Measurements from ENCODE around the gene ANKRD9.
A peak's percentile ranks its signal among the peaks of the same experiment; 100 is the strongest.

Gene ANKRD9

DNA sequence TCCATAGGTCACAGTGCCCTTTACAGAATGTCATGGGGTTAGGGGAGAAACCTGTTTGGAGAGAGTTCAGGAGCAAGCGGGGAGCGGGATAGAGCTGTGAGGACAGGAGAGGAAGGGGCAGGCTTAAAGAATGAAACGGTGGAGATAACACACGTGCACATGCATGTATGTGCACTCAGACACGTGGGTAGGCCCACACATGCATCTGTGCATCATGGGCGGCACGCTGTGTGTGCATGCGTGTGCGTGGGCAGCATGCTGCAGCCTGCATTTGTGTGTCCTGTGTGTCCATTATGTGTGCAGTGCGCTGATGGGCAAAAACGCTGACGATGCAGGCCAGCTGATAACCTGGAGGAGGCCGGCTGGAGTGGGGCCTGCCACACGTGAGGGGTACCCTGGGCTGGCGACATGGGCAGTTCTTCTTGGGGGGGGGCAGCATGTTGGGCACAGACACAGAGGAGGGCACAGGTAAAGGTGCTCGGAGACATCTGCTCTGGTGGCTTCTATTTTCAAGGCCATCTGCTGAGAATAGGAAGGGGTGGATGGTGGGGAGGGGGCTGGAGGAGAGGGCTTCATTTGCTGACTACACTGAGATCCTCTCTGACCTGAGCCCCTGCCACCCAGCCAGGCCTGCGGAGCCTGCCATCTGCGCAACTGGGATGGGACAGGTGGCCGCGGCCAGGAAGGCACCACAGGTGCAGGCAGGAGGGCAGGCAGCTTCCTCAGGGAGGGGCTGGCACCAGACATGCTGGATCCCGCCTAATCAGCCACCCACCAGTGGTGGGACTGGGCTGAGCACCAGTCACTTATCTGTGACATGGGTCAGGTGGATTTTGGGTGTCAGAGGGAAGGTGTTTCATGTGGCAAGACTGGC lies 4.6 kb upstream of the ANKRD9 start:
- no peak for DNase-seq (ENCODE audit: low read depth, low spot score)

DNA sequence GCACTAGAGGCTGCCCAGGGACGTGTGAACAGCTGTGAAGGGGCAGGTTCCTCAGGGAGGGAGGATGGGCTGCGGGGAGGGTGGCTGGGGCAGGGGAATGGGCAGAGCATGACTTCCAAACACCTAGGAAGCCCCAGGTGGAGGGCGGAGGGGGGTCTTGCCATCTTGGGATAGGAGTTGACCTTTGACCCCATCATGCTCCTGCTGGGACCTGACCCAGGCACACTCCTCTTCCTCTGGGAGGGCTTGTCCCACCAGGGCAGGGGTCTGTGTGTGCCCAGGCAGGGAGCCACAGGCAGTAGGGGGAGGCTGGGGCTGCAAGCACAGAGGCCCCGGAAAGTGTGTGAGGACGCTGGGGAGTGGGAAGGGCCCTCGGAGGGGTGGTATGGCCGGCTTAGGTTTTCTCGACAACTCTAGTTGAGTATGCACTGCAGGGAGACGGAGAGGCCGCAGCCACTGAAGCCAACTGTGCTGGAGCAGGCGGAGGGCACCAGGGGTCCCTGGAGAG lies 3.3 kb upstream of the ANKRD9 start:
- no peak for DNase-seq (ENCODE audit: low read depth, low spot score)

DNA sequence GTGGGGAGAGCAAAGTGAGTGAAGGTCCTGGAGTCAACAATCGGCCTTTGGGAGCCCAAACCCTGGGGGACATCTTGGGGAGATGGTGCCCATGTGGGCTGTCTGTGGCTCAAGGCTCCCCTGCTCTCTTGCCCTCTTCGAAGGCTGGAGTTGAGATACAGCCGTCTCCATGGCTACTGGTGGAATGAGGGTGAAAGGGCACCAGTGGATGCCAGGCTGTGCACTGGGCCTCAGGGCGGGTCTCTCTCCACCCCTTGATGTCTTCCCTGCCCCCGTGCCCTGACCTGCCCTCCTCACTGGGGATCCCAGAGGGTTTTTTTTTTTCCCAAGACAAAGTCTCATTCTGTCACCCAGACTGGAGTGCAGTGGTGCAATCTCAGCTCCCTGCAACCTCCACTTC lies 2.0 kb upstream of the ANKRD9 start:
- DNase-seq (ENCODE audit: low read depth, low spot score): no peak

DNA sequence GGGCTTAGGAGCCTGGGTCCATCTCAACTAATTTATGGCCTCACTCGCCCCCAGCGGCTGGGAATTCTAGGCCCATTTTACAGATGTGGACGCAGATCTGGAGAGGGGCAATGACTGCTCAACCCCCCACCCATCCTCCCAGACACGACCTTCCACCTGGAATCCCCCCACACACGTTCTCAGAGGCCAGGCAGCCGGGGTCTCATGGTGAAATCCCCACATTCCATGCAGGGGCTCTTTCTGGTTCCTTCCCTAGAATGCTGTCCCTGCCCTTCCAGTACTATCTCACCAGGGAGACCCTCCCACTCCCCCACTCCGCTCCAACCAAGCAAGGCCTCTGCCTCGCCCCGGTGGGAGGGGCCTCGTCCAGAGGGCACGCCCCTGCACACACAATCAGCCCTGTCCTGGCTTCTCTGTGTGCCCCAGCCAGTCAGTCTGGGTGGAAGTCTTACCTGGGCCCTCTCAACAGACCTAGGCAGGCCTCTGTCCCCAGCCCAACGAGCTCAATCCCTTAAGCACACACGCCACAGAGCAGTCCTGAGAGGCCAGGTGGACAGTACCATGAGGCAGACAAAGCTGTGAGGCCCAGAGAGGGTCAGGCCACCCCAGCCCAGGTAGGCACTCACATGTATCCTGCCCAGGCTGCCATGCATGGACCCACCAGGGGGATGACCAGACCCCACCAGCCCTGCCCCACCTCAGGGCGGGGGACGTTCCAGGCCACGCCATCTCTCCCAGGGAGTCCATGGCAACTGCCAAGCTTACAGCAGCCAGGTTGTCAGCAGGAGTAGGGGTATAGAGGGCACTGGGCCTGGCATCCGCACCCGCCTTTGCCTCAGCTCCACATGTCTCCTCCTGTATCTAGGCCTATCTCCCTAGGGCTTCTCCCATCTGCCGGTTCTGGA lies 1.3 kb upstream of the ANKRD9 start:
- no peak for DNase-seq (ENCODE audit: low read depth, low spot score)

DNA sequence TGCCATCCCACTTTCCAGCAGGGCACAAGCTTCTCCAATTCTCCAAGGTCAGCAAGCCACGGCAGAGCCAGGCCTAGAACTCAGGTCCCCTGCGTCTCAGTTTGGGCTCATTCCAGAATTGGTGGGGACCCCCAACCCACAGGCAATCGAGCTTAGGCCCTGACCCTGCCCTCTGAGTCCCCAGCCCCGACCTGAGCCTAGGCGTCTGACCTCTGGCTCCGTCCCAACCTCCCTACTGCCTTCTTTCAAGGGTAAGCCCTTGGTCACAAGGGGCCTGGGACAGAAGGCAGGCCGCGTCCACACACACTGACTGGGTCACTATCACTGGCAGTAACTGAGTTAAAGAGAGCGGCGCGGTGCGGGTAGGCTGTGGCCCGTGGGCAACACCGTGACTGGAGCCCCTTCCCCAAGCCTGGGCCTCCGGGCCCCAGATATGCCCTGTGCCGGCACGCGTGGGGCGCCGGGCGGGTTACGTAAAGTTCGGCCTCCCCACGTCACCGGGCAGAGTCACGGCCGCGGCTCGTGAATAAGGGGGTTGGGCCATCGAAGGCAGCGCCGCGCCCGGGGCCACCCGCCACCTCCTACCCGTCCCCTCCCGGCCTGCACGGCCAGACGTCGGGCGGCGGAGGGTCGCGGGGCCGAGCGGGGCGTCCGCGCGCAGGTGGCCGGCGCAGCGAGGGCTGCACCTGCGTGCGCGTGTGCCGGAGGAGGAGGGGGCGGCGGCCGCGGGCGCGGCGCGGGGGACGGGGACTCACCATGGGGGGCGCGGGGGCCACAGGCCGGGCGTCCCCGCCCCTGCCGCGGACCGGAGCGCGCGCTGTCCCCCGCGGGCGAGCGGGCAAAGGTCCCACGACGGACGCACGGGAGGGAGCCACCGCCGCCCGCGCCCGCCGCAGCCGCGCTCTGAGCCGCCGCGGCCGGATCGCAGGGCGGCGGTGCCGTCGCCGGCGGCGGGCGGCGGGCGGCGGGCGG lies 516 bp downstream of the ANKRD9 start:
- DNase-seq (ENCODE audit: low read depth, low spot score): peak; percentile 52

DNA sequence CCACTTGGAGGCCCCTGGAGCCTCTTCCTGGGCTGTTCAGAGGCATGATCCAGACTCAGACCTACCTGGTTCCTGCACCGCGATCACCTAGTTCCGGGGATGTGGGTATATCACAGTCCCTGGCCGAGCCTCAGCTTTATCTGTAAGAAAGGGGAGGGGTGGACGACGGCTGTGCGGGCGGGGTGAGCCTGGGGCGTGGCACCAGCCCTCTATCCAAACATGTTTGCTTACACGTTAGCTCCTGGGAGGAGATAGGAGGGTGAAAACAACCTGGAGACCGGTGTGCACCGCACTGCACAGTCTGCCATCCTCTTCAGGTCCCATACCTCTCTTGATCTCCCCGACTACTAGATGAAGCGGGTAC lies 1.2 kb downstream of the ANKRD9 start:
- DNase-seq (ENCODE audit: low read depth, low spot score): no peak

DNA sequence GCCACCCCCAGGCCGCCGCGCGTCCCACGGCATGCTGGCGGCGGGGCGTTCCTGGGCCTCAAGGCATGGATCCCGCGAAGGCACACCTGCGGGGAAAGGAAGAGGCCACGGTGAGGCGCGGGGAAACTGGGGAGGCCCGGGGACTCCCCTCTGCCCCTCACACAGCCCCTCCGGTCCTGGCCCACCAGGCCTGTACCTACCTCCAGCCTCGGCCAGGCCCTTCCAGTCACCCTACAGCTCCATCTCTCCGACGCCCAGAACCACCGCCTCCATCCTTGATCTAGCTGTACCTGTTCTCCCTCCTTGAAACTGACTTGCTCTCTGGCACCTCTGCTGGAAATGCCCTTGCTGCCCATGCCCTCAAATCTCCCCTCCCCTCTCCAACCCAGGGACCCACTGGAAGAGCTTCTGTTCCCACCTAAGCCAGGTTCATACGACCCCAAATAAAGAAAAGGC lies 1.7 kb downstream of the ANKRD9 start:
- DNase-seq (ENCODE audit: low read depth, low spot score): no peak

DNA sequence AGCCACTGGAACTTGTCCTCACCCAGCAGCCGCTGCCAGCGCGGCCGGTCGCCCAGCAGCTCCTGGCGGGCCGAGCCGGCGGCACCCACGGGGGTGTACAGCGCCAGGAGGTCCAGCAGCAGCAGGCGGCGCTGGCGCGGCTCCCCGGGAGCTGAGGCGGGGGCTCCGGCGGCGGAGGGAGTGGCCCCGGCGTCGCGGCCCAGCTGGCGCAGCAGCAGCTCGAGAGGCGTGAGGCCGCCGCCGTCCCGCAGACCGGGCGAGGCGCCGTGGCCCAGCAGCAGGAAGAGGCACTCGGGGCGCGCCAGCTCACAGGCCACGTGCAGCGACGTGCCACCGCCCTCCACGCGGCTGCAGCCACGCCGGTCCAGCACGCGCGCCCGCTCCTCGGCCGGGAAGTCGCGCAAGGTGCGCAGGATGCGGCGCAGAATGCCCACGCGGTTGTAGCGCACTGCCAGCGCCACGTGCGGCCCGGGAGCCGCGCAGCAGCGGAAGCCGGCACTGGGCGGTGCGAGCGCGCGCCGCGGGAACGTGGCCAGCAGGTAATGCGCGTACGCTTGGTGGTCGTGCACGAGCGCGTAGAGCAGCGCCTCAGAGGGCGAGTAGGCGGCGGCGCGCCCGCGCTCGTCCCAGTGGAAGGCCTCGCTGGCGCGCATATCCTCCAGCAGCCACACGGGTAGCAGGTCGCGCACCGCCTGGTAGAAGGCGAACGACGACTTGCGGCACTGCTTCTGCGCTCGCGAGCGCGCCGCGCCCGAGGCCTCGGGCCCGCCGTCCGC lies 2.3 kb downstream of the ANKRD9 start:
- no peak for DNase-seq (ENCODE audit: low read depth, low spot score)

DNA sequence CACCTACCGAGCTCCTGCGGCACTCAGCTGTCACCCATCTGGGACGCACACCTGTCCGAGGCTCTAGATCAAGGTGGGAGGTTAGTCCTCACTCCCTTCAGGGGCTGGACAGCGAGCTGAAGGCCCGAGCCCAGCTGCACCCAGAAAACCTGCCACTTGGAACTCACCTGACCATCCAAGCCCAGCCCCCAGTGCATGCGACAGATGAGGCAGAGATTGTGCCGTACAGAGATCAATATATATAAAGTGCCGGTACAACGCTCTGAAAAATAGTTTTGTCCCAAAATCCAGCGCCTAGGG lies 3.0 kb downstream of the ANKRD9 start:
- no peak for DNase-seq (ENCODE audit: low read depth, low spot score)

DNA sequence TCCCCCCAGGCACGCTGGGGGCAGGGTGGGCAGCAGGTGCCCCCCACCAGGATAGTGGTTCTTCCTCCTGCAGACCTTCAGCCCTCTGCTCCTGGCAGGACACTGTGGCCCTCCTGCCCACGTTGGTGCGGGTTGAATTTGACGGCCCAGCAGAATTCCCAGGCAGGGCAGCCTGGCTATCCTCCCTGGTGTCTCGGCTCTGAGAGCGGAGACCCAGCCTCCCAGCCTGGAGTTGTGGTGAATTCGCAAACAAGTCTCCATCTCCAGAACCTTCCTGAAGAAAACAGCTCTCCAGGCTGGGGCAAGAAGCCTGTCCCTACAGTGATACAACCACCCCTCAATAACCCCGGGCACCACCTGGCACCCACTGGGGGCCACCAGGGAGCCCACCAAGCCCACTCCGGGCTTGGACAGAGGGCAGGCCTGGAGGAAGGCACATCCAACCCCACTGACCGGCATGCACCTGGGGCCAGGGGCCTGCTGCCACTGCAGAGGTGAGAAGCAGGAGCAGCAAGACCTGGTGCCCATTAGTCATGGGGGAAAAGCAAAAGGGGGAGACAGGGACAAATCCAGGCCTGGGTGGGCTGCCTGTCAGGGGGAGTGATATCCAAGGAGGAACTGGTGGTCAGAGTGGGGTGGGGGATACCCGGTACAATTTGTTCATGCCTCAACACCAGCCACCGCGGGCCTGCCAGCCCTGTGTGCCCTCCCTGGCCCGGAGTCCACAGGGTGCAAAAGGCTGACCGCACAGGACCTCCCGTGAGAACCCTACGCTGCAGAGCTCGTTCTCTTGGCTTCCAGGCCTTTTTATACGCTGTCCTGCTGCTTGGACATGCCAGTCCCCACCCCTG lies 3.6 kb downstream of the ANKRD9 start:
- DNase-seq (ENCODE audit: low read depth, low spot score): no peak

DNA sequence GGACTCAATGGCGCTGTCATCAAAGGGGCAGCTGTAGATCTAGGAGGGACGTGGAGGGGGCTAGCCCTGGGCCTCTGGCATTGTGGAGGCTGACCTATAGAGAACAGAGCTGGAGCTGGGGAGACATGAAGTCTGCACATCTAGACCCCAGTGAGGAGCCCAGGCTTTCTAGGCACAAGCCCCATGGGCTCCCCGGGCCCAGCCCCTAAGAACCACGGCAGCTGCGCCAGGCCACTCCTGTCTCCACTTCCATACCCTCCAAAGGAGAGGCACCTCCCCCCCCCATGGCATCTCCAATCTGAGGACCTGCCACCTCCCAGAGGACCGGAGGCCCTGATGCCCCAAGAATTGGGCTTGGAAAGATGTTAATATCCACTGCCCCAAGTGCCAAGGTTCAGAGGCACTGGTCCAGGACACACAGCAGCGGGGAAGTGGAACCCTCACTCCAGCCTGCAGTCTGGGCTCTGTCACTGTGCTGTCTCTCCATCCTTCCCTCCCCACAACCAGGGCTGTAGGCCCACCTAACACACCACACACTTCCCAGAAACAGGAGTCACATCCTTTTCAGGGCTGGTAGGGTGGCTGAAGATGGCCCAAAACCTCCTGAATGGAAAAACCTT lies 4.5 kb downstream of the ANKRD9 start:
- no peak for DNase-seq (ENCODE audit: low read depth, low spot score)

DNA sequence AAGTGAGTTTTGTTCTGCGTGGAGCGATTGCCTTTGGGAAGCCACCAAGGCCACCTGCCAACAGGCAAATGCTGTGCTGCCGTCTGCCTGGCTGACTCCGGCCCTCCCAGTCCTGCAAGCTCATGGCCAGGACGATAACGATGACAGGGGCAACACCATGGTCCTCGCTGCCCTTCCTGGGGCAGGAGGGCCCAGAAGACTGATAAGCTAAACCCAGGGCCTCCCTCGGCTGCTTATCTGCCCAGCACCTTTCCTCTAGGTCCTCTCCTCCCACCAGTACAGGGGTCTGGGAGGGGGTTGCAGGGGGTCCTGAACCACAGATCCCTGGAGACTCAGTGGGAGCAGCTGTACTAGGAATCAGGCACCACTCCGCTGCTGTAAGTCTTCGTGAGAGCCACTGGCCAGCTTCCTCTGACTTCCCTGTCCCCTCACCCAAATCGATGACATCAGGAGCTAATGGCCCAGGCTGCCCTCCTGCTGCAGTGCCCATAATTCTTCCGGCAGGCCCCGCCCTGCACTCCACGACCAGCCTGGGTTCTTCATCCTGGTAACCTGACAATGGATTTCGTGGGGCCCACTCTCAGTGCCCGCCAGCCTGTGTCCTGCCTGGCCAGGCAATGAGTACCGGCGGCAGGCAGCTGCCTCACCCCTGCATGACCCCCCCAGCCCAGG lies 5.1 kb downstream of the ANKRD9 start:
- DNase-seq (ENCODE audit: low read depth, low spot score): no peak

DNA sequence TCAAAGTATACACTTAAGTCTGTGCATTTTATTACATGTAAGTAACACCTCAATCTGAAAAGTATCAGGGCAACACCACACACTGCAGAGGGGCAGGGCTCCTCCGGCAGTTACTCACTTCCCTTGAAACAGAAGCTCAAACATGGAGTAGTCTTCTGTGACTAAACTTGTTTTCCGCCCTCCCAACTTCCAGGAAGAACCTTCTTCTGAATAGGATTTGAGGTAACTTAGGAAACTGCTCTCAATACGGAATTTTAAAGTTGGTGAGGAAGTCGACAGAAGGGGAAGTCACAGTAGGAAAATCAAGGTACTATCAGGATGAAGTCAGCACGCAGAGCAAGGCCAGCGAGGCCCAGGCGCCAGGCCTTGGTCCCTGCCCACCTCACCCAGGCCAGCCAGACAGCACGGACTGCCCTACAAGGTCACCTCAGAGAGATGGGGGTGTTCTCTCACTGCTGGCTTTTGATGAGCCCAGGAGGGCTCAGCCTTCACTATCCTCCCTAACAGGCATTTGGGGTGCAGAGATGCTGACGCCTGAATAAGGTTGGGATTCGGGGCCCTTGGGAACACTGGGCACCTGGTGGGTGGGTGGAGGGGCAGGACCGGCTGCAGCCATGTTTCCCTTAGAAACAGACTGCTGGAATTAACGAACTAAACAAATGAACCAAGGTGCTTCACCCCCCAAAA lies 5.8 kb downstream of the ANKRD9 start:
- DNase-seq (ENCODE audit: low read depth, low spot score): no peak

DNA sequence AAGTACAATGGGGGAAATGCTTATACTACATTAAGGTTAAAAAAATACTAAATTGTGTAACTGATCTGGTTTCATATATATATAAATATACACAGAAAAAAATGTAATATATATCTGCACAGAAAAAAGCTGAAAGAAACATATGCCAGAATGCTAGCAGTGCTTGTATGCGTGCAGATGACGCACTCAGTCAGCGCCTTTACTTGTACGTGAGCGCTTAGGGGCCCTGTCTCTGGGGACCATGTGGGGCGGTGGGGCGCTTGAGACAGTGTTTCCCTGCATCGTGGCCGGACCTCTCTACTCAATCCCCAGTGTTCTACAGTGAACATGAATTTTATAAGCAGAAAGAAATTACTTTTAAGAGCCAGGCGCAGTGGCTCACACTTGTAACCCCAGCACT lies 7.0 kb downstream of the ANKRD9 start:
- no peak for DNase-seq (ENCODE audit: low read depth, low spot score)

DNA sequence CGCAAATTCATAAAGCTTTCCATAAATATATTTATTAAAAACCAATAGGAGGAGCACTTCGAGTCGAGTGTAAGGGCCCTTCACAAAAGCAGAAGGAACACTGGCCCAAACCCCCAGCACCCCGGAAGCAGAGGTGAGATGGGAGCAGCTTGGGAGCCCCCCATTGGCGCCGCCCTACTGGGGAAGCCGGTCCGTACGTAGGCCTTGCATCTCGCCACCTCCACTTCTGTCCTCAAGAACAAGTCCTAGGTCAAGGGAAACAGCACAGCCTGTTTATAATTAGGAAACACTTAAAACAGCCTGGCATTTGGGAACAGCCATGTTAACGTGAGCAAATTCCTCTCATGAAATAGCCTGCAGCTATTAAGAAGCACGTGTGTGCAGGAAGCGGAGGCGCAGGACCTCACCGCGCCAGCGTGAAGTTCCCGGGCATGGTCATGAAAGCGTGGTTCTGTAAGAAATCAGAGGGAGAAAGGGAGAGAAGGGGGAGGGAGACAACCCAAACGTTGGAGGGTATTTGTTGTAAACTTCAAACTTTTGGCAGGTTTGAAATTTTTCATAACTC lies 7.7 kb downstream of the ANKRD9 start:
- DNase-seq (ENCODE audit: low read depth, low spot score): no peak

DNA sequence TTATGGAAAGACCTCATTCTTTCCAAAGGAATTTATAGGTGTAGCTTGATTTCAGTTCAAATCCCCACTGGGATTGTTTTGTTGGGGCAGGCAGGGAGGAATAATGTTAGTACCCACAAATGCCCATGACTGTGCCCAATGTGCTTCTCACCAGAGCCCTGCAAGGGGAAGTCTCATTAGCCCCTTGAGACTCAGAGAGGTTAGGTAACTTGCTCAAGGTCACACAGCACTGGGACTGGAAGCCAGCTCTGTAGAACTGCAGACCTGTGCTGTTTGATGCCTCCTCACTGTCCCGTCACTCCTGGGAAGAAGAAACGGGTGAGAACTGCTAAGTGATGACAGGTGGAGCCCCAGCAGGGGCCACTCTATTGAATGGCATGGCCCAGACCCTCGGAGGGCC lies 8.9 kb downstream of the ANKRD9 start:
- no peak for DNase-seq (ENCODE audit: low read depth, low spot score)

DNA sequence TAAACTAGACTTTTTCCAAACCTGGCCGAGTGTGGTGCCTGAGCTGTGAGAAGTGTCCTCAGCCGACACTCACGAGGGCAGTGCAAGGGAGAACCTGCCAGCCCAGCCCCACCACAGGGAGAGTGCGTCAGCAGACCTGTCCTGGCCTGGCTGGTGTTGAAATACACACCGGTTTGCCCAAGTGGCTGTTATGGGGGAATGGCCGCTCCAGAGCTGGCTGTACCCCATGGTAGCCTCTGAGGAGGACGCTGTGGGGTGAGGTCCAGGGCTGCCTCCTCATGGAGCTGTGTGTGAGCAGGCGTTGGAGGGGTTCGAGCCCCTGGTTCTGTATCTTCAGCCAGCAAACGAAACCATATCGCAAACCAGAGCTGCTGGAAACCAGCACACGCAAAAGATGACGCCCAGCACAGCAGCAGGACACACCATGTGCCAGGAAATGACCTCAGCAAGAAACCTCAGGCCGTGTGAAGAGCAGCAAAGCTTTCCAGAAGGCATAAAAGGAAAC lies 9.4 kb downstream of the ANKRD9 start:
- DNase-seq (ENCODE audit: low read depth, low spot score): peak; percentile 50
